ENCODE measurements around the gene NCOA7.

DNA sequence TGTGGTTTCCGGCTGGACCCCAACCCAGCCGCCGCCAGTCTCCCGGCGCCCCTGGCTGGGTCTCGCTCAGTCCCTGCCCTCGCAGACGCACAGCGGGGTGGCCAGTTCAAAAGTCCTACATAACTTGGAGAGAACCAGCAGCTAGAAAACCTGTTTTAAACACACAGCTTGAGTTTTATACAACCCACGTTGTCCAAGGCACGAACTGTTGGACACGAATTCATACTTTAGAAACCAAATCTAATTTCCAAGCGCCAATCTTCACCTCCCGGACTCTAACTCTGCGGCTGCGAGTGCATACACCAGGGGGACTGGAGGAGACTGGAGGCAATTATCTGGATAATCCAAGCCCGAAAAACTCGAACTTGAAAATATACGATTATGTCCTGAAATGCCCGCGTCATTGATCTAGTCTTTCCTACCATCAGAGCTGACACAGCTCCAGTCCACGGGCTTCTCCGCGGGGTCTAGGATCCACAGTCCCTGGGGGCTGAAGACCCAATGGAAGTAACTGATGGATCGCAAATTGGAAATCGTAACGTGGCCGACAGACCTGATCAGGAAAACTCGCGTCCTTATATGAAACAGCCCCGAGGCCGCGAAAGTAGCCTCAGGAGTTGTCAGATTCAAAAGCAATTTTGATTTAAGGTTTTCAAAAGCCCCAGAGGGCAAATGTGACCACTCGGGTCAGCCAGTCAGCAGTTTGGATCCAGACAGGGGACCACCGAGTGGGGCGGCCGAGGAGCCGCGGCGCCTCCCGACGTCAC, 42.2 kb upstream of the NCOA7 start:
- TF ChIP-seq POLR2A (IDR thresholded peaks at IDR 0.05; ENCODE audit: low read depth, low read length) (no peak), POLR2AphosphoS5 (IDR thresholded peaks at IDR 0.05; ENCODE audit: low read depth, low read length) (no peak), PAX5 (IDR thresholded peaks at IDR 0.05; ENCODE audit: insufficient read depth, low read length, severe bottlenecking) (no peak), TAF1 (IDR thresholded peaks at IDR 0.05; ENCODE audit: low read depth, low read length) (no peak)

All from GM12891 (cell line).